NCI-H1417 (cell line): ENCODE measurements around the gene RNF14.
A peak's percentile ranks its signal among the peaks of the same experiment; 100 is the strongest.

Experiments used
- DNase-seq, 3 experiments: peaks; one replicate each; lab custom pipeline; 2025; lab: John Stamatoyannopoulos, UW

The RNF14 gene

DNA sequence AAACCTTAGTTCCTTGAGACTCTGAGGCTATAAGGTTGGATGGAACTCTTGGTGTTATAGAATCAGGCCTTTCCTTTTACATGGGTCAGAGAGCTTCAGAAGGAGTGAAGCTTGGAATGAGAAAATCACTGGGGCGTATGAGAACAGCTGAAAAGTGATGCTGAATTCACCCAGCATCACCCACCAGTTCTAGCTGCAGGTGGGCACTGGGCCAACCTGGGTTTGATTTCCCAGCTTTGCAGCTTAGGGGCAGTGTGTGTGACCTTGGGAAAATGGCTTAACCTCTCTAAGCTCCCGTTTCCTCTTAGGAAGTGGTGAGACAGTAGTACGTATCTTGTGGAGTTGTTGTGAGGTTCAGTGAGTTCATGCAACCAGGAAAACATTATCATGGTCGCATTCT, 21.6 kb upstream of the RNF14 start:
- DNase-seq: no peak

DNA sequence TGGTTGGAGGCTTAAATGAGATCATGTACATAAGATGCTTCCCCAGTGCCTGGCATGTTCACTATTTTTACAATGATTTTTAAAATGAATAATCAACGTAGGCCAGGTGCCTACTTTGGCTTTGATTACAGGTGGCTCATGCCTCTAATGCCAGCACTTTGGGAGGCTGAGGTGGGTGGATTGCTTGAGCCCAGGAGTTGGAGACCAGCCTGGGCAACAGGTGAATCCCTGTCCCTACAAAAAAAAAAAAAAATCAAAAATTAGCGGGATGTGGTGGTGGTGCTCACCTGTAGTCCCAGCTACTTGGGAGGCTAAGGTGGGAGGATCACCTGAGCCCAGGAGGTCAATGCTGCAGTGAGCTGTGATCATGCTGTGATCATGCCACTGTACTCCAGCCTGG, 20.1 kb upstream of the RNF14 start:
- DNase-seq: no peak

DNA sequence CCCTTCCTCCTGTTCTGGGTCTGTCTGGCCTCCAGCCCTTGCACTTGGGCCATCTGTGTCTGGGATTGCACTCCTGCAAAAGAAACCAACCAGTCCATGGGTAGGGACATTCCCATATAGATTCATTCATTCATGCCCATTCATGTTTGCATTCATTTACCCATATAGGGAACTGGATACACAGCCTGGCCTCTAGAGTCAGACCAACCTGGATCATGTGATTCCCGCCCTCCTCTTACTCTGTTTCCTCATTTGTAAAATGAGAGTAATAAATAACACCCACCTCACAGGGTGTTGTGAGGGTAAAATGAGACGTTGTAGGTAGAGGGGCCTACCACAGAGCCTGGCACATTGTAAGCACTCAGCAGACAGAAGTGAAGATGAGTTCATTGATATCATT, 19.4 kb upstream of the RNF14 start:
- DNase-seq: no peak

DNA sequence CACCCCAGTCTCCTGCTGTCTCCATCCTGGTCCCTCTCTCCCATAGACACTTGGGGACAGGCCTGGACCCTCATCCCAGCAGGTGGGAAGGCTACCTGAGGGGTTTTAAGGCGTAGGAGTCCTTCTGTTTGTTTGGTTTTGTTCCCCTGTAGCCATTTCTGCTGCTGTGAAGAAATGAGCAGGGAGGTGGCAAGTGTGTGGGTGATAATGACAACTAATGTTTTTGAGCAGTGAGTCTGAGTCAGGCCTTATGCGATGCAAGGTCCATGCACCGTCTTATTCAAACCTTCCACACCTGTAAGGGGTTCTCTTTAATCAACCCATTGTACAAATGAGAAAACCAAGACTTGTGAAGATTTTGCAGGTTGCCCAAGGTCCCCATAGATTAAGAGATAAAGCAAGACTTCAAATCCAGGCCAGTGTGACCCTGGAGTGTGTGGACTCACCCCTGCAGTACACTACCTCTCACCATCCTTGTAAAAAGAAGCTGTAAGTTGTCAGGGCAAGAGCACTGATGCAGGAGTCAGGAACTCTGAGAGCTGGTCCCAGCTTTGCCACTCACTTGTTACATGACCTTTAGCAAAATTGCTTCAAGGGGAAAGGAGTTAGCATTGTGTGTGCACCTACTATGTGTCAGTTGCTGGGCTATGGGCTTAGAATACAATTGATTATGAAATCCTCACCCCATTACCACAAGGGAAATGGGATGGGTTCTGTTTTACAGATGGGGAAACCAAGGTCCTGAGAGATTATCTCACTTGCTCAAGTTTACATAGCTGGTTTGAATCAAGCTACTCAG, 18.5 kb upstream of the RNF14 start:
- no peak for DNase-seq

DNA sequence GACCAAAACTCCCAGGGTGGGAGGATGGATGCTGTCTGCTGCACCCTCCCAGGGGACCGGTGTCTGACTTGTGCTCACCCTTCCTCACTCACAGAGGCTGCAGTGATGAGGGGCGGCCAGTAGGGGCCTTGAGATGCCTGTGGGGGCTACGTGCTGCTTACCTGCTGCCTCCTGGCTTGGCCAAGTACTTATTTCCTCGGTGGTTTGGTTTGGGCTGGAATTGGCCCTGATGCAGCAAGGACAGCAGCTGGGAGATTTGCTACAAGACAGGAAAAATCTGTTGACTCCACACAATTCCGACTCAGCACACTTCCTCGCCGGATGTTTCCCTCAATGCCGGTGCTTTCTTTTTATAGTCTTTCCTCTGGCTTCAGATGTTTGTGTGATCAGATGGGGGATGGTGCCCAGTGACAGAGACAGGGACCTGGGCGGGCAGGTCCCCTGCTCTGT, 17.5 kb upstream of the RNF14 start:
- peak in 1 of 3 experiments; percentile 1 for DNase-seq

DNA sequence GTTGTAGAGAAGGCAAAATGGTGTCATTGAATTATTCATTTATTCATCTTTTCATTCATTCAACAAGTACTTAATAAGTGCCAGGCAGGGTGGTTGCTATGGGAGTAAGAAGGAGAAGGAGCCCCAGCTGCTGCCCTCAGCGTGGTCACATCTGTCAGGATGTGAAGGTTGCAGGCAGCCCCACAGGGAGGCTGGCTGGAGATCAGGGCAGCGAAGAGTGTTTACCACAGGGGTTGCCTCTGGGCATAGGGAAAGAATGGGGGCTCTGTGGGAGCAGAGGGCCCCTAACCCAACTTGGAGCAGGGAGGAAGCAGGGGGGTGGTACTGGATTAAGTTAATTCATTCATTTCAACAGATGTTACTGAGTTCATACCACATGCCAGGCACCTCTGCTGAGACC, 16.9 kb upstream of the RNF14 start:
- no peak for DNase-seq

DNA sequence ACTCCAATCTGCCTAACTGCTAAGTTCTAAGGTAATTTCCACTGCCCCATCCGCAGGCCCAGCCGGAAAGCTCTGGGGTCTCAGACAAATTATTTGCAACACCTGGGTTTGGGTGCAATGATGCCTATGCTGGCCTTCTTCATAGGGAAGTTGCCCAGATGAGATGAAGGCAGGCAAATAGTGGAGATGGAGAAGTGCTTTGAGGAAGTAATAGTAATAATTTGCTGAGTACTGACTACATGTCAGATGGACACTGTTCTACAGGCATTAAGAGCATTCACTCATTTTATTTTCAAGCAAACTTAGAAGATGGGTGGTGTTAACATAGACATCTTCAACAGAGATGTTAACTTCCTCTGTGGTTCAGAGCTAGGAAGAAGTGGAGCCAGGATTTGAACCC, 14.7 kb upstream of the RNF14 start:
- no peak for DNase-seq

DNA sequence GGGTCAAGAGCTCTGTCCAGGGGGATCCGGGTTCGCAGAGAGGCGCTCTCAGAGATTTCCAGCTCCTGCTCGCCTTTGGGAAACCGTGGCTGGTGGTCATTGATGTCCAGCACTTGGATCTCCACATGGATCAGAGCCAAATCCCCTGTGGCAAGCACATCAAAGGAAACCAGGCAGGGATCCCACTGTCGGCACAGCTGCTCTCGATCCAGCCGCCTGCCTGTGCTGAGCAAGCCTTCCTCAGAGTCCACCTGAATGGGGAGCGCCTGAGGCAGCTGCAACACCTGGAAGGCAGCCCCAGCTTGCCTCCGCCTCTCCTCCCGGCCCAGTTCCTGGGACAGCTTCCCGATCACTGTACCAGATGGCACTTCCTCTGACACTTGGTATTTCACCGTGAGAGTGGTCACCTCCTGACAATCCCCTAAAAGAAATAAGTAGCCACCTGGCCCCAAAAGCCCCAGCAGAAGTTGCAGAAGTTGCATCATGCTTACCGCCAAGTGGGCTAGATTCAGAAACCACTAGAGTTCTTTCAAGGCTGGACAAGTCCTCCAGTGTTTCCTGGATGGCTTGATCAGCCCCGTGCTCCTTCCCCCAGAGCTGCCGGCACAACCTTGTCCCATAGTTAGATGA, 11.4 kb upstream of the RNF14 start:
- no peak for DNase-seq

DNA sequence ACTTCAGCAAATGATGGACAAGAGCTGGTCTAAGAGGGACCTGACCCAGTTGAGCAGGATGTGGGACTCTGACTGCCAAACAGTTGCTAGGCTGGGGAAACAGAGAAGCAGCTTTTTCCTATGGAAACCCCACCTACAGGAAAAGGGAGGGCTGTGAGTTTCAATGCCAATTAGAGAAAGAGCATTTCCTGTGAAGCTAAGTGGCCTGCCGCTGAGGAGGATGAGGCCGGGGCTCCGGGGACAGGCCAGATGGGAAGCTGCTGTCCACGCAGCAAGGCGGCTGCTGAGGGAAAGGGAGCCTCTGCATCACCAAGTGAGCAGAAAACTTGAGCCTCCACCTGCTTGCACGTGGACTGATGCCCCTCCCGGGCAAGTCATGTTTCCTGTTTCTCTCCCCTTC, 10.8 kb upstream of the RNF14 start, which contains the start of gene PCDH12:
TSS of gene PCDH12 (minus strand) at position 90 of the 400 bp plus-strand sequence. CDS start 351 bp downstream, outside the sequence.
- peak in 2 of 3 experiments; percentile 24 to 63 for DNase-seq

DNA sequence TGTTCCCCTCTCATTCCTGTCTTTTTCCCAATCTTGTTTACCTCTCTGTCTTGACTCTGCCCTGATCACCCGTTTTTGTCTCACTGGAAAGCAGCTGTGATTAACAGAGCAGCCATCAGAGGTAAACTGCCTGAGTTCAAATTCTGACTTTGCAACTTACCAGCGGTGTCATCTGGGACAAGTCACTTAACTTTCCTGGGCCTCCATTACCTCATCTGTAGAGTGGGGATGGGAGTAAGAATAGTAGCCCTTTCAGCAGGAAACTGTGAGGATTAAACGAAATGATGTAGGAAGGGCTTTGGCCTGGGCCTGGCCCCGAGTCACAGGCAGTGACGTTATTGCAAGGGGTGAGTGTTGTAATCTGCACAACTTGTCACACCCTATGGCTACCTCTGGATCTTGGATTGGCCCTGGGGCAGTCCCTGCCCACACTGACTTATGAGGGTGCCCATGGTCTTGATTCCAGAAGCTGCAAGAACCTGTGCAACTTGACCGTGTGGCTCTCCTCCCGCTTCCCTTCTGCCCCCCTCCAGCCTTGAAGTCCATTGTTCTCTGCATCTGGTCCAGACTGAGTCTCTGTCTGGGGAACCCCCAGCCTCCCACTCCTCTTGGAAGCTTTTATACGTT, 10.2 kb upstream of the RNF14 start:
- peak in 1 of 3 experiments; percentile 20 for DNase-seq

DNA sequence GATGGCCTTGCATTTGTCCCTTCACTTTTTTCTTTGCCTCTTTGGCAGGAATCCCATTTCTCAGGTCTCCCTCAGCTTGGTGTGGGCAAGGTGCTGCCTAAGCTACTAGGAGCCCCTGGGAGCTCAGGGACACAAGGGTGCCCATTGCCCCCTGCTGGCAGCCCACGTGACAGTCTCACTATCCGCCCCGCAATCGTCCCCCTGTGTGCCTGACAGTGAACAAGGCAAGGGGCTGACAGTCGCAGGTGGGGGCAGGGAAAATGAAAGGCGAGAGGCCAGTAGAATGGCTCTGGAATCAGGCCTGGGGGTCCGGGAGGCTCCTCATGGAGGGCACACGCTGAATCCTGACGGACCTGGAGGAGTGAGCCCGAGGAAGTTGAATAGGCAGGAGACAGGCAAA, 8.9 kb upstream of the RNF14 start:
- DNase-seq: peak in 1 of 3 experiments; percentile 3

DNA sequence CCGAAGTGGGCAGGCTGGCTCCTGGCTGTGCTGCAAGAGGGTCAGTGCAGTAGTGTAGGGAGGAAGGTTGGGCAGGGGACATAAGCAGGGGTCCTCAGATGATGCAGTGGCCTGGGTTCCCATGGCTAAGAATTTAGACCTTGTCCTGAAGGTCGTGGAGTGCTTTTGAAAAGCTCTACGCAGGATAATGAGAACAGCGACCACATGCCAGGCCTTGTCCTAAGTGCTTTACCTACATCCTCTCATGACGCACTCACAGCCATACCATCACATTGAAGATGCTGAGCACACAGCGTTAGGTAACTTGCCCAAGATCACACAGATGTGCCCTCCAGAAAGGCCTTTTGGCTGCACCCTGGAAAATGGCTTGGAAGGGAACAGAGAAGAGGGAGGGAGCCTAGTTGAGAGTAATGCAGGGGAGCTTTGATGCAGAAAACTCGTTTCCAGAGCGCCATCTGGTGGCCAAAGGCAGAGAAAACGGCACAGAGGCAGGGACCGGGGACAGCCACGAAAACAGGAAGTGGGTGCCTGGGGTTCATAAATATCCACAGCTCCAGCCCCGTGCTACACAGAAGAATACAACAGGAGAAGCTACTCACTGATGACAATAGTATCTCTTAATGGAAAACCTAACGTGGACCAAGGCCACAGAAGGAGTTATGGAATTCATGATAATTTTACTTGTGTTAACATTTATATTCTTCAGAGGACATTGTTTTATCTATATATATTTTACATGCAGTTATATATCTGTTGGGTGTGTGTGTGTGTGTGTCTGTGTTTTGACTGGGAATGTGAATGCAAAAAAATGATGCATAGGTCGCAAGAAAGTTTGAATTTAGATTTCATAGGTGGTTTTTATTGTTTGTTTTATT, 8.2 kb upstream of the RNF14 start:
- peak; percentile 65 to 91 (median 88) for DNase-seq

DNA sequence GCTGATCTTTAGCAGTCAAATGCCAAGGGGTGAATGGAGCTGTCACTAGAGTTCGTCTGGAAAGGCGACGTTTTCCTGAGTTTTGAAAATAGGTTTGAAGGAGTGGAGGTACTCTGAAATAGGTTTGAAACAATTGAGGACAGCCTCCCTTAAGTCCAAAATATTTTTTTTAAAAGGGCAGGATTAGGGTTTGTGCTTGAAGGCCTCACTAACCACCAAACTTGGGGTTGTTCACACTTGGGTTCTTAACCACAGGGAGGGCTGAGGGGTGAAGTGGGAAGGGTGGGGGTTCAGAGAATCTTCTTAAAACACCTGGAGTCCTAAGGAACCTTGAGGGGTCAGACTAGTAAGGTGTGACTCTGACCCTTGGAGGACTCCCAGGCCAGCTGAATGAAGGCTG, 7.4 kb upstream of the RNF14 start:
- no peak for DNase-seq

DNA sequence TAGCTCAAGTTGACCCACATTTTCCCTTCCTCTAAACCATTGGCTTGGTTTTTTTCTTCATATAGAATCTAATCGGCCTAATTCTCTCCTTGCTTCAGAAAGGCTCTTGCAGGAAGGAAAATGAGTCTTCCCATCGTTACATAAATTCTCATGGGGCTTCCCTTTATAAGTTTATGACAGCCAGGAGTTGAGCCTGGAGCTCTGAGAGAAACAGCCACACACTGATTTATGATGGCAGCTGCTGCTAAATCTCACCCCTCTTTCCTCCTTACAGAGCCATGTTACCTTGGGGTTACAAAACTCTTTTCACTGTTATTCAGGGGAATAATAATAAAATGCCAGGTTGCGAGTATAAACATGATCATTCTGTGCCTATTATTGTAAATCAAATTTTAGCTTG, 5.2 kb upstream of the RNF14 start:
- no peak for DNase-seq

DNA sequence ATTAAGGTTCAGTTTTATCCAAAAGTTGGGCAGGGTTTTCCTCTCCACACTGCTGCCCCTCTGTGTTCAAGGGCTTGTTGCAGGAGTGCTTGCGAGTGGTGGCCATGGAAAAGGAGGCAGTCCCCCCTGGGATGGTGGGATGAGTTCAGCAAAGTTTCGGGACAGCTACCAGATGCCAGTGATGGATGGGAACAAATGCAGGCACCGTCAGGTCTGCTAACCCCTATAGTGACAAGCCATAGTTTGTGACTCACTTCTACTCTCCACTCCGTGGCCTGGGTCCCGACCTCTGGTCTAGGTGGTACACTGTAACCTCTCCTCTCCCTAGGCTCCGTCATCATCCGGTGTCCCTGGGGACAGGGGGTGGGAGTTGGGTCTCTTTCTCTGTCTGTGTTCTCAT, 3.8 kb upstream of the RNF14 start:
- no peak for DNase-seq

DNA sequence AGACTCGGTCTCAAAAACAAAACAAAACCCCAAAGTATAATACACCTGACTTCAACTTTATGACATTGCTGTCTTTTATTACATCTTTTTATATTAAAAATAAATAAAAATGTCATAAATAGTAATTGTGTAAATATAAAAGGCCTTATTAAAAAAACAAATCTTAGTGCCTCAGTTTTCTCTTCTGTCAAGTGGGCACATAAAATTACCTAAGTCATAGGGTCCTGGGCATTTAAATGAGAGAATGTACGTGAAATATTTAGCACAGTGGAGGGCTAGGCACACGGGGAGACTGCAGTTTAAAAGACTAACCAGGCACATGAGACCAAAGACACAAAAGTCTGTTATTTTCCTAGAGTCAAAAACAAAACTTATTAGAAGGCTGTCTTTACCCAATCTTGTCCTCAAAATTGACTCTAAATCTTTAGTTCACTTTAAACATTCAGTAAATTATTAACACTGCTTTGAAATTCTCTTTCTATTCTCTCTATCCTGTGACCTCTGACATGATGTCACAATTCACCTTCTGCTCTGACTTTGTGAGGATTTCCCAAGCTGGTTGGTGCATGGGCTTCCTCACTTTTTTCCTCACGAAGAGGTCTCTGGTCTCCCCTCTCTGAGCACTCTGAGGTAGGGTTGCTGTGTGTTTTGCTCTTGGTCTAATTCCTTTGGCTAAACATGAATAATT, 2.5 kb upstream of the RNF14 start:
- no peak for DNase-seq

DNA sequence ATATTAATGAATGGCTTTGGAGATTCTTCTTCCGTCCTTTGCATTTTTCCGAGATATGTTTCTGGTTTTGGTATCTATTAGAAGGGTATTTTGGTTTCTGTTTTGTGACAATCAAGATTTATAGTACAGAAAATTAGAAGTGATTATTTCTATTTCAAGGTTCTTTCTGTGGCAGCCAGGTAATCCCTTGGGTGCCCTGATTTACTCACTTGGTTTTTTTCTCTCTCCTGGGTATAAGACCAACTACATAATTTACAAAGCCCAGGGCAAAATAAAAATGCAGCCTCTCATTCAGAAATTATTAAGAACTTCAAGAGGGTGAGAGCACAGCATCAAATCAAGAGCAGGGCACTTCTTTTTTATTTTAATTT, 2.0 kb upstream of the RNF14 start:
- DNase-seq: no peak

DNA sequence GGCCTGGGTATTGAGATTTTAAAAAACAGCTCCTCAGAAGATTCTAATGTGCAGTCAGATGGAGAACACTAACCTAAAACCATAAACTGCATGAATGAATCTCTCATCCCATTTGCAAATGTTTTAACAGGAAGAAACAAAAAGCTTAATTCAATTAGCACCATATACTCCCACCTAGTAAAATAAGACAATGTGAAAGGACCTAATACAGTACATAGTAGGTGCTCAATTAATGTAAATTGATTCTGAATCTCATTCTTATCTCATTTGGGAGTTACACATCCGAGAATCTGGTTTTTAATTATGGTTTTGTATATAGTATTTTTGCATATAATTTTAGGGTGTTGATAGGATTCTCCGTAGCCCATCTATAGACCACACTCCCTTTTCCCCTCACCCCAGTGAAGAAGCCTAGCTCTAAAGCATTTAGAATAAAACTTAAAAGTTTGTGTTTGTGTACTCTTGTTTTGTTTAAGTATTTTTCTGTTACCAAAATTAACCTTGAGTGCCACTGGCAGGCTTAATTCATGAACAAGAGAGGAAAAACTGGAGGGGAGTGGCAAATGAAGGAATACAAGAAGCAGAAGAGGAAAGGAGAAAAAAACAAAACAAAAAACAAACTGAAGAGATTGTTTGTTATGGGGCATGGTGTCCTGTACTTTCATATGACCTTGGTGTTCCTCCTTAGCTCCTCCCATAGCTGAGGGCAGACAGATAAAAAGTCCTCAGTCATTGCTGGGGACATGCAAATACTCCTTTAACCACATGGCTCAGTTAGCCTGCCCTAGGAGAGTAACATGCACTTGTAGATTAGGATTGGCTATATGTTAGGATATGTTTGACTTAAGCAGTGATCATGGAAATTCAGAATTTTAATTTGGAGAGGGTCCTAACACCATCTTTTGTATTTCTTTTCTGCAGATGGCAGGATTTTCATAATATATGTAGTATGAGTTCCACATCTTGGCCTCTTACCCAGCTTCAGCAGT, 1.2 kb downstream of the RNF14 start:
- DNase-seq: no peak

DNA sequence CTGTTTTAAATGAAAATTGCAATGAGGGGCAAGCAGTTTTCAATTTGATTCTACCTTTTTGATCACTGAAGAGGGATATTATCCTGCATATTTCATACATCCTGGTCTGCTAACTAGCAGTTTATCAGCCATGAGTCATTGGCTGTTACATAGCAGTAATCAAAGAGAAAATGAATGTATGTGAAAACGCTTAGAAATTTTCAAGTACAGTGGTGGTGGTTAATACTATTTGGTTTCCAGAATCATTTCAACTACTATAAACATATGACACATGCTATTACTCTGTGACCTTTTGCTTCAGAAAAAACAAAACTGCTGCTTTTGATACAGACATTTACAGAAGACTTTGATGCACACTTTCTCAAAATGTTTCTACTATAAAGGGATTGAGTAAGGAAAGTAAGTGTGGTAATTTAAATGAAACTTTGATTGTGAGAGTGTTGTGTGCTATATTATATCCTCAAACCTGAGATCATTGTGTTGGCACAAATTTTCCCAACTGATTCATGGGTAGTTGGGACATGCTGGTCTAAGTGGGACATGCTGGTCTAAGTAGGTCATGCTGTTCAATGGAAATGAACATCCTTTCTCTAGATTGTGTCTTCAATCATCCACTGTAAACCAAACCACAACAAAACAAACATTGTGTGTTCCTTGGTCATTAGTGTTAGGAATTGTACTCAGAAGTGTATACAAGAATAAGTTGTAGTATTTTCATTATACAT, 5.1 kb downstream of the RNF14 start:
- no peak for DNase-seq

DNA sequence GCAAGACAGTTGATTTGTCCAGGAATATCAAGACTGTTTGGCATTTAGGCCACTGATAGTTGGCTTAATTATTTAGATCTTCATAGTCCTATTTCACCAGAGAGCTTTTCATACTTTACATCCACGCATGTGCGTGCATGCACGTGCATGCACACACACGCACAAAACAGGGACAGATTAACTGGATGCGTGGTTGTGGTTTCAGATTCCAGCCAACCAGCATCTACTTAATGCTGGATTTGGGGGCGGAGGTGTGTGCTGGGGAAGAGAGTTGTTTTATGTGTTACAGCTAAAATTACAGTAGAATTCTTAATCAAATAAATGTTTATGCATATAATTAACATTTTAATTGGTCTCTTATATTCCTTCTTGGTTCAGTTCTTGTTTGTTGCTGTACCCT, 7.3 kb downstream of the RNF14 start:
- DNase-seq: no peak
